ENCODE measurements around the gene STK32B.
A peak's percentile ranks its signal among the peaks of the same experiment; 100 is the strongest.

STK32B gene

DNA sequence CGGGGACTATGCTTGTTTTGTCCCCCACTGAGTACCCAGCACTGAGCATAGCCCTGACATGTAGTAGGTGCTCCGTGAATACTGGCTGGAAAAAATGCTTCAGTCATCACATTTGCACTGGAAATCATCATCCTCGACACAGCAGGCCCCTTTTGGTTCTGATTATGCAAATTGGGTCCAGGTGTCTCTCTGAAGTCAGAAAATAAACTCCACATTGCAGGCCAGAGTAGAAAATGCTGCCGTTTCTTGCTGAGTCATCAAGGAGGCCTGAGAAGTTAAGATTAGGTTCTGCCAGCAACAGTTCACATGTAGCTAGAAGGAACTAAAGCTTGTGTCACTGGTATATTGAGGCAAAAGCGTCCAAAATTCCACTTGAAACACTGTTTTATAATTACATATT is 15.0 kb upstream of the STK32B start:
- no peaks in the 10 kb centered on the region for H3K36me3 Mint-ChIP-seq (ENCODE audit: insufficient read depth)
- DNase-seq, result no peak
- H3K27ac Mint-ChIP-seq, result no peak overlapping the region
- peaks cover 0 to 4% of the 10 kb centered on the region in 2 donors for H3K4me1 Mint-ChIP-seq (ENCODE audit: low read depth in 2 of 2)
- H3K9me3 Mint-ChIP-seq, result no peaks in the 10 kb centered on the region
- no peak overlapping the region for H3K4me3 Mint-ChIP-seq
- H3K27me3 Mint-ChIP-seq, result peaks cover 0 to 18% of the 10 kb centered on the region in 2 donors
- ATAC-seq (replicated peaks), result no peak

DNA sequence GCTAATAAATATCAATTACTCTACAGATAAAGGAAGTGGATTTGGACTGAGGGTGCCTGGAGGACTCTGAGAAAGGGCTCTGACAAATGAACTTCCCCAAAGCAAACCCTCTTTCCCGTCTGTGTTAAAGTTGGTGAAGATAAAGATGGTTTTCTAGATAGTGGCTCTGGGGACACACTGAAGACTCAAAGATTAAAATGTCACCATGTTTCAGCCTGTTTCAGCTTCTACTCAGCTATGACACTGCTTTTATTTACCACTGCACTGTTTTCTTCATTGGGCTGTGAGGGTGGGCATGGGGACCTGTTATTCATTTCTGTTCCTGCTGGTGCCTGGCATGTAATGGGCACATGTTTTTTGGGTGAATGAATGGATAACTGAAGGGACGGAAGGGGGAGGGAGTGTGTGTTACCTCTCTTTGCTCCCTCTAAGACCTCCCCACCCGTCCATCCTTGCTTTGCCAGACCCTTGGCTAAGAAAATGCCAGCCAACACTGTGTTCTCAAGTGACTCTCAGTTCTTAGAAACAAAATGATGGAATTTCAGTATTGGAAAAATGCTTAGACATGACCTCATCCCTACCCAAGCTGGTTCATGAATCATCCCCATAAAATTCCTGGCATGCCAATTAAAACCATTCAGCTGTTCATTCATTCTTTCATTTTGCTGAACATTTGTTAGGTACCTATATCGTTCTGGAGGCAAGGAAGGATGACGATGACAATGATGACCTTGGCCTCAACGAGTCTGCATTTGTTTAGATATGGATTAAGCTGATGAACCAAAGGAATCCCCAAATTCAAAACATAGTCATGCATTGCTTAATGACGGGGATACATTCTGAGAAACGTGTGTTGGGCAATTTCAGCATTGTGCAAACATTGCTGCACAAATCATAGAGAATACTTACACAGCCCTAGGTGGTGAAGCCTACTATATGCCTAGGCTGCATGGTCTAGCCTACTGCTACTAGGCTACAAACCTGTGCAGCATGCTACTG is 13.4 kb upstream of the STK32B start:
- H3K4me1 Mint-ChIP-seq (ENCODE audit: low read depth in 2 of 2), result peaks cover 0 to 4% of the 10 kb centered on the region in 2 donors
- no peaks in the 10 kb centered on the region for H3K9me3 Mint-ChIP-seq
- H3K4me3 Mint-ChIP-seq, result no peak overlapping the region
- DNase-seq (no peak), ATAC-seq (replicated peaks) (no peak)
- H3K27ac Mint-ChIP-seq, result no peak overlapping the region
- H3K36me3 Mint-ChIP-seq (ENCODE audit: insufficient read depth), result no peaks in the 10 kb centered on the region
- H3K27me3 Mint-ChIP-seq, result peaks cover 0 to 18% of the 10 kb centered on the region in 2 donors

DNA sequence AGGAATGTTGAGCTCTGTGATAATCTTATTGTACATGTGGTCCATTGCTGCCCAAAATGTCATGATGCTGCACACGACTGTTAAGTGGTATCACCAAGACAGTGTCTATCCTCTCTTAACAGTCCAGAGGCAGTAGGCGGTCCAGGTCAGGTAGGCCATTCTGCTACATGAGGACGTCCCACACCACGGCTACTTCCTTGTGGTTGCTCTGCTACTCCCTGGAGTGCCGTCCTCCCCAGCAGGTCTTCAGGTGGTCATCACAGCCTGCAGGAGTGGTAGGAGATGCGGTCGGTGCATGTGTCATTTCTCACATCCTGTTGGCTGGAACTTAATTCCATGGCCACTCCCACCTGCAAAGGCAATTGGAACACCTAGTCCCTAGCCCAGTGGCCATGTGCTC is 11.5 kb upstream of the STK32B start:
- DNase-seq (no peak), ATAC-seq (replicated peaks) (no peak)
- Mint-ChIP-seq H3K9me3 (no peaks in the 10 kb centered on the region), H3K27me3 (peaks cover 16 to 27% of the 10 kb centered on the region in 2 donors), H3K36me3 (ENCODE audit: insufficient read depth) (no peaks in the 10 kb centered on the region), H3K4me1 (ENCODE audit: low read depth in 2 of 2) (no peaks in the 10 kb centered on the region), H3K27ac (no peak overlapping the region), H3K4me3 (no peak overlapping the region)

DNA sequence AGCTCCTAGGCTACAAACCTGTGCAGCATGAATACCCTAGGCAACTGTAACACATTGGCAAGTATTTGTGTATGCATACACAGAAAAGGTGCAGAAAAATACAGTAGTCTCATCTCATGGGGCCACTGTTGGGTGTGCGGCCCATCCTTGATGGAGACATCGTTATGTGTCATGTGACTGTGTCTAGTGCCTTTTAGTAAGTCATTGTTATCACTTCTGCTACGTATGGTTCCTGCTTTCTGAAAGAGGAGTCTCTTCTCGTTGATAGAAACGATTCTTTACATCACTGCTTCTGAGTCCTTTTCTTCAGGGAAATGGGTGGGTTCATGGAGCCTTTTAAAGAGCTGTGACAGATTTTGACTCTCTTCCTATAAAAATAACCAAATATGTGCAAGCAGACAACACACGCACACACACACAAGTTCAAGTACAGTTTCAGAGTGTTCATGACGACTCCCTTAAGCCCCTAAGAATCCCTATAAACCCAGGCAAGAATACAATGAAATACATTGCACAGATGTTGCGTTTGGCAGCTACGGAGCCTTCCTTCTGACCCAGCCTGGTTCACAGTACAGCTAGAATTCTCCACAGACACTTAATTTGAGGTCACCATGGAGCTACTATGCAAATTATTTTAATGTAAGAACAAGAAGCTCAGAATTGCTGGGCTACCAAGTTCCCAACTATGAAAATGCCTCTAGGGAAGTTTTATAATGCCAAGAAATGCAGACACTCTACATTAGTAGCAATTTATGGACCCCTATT is 10.2 kb upstream of the STK32B start:
- ATAC-seq (replicated peaks), result no peak
- Mint-ChIP-seq H3K36me3 (ENCODE audit: insufficient read depth) (no peaks in the 10 kb centered on the region), H3K9me3 (no peaks in the 10 kb centered on the region), H3K4me3 (no peak overlapping the region), H3K27me3 (peaks cover 28 to 40% of the 10 kb centered on the region in 2 donors), H3K27ac (no peak overlapping the region), H3K4me1 (ENCODE audit: low read depth in 2 of 2) (peaks cover 0 to 1% of the 10 kb centered on the region in 2 donors)
- DNase-seq, result no peak

DNA sequence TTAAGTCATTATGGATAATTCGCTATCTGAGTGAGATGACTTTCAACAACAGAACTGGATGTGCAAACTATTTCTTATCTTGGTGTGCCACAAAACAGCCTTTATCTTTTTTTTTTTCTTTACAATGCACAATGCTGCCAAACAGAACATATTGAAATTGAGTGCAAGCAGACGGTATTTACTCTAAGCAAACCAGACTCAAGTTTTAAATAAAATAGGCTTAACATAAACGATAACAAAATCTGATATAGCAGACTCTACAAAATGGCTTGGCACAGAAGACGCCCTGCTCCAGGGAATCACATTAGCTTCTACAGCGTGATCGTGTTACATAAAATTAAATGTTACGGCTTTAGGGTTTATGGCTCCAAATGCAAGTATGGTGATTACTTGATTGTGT is 9.6 kb upstream of the STK32B start:
- DNase-seq (no peak), ATAC-seq (replicated peaks) (no peak)
- Mint-ChIP-seq H3K4me1 (ENCODE audit: low read depth in 2 of 2) (peaks cover 0 to 1% of the 10 kb centered on the region in 2 donors), H3K4me3 (no peak overlapping the region), H3K27ac (no peak overlapping the region), H3K36me3 (ENCODE audit: insufficient read depth) (no peaks in the 10 kb centered on the region), H3K9me3 (no peaks in the 10 kb centered on the region), H3K27me3 (peaks cover 33 to 45% of the 10 kb centered on the region in 2 donors)

DNA sequence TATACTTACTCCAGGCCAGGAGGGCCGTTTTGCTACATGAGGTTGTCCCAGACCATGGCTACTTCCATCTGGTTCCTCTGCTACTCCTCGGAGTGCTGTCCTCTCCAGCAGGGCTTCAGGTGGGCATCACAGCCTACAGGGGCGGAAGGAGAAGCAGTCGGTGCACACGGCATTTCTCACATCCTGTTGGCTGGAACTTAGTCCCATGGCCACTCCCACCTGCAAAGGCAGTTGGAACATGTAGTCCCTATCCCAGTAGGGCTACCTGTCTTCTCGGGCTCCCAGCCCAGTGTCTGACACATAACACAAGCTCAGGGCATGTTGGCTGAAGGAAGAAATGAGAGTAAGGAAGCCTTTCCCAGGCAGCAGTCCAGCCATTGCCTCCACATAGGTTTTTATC is 7.7 kb upstream of the STK32B start:
- no peaks in the 10 kb centered on the region for H3K36me3 Mint-ChIP-seq (ENCODE audit: insufficient read depth)
- H3K27ac Mint-ChIP-seq, result no peak overlapping the region
- peaks cover 0 to 1% of the 10 kb centered on the region in 2 donors for H3K4me1 Mint-ChIP-seq (ENCODE audit: low read depth in 2 of 2)
- no peaks in the 10 kb centered on the region for H3K9me3 Mint-ChIP-seq
- DNase-seq, result no peak
- no peak overlapping the region for H3K4me3 Mint-ChIP-seq
- H3K27me3 Mint-ChIP-seq, result peaks cover 44 to 61% of the 10 kb centered on the region in 2 donors
- no peak for ATAC-seq (replicated peaks)

DNA sequence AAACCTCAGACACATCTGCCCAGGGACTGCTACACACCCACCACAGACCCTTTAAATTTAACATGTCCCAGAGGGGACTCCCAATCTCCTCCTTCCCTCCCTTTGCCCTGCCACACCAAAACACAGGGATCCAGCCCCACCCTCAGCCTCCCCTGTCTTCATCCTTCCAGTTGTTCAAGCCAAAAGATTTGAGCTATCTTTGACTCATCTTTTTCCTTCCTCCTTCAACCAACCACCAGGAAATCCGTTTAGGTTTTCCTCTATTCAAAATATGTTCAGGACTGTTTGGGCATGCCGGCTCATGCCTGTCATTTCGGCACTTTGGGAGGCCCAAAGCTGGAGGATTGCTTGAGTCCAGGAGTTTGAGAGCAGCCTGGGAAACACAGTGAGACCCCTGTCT is 6.9 kb upstream of the STK32B start:
- peaks cover 51 to 68% of the 10 kb centered on the region in 2 donors for H3K27me3 Mint-ChIP-seq

DNA sequence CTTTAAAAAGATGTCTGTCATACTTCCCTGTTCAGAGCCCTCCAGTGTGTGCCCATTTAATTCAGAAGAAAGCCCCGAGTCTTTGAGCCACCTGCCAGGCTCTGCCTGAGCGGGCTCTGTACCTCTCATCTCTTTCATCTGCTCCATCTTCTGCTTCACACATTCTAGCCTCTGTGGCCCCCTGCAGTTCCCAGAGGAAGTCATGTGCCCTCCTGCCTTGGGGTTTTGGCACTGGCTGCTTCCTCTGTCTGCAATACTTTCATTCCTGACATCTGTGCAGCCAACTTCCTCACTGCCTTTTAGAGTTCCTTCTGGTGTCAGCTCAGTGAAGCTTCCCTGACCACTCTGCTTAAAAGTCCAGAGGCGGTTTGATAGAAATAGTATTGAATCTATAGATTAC is 6.2 kb upstream of the STK32B start:
- DNase-seq, result no peak
- peaks cover 0 to 1% of the 10 kb centered on the region in 2 donors for H3K4me1 Mint-ChIP-seq (ENCODE audit: low read depth in 2 of 2)
- no peak overlapping the region for H3K27ac Mint-ChIP-seq
- H3K27me3 Mint-ChIP-seq, result peaks cover 55 to 68% of the 10 kb centered on the region in 2 donors
- no peaks in the 10 kb centered on the region for H3K36me3 Mint-ChIP-seq (ENCODE audit: insufficient read depth)
- H3K9me3 Mint-ChIP-seq, result no peaks in the 10 kb centered on the region
- no peak for ATAC-seq (replicated peaks)
- H3K4me3 Mint-ChIP-seq, result no peak overlapping the region

More for the DNA sequence above, 6.9 kb upstream of the STK32B start:
- no peaks in the 10 kb centered on the region for H3K36me3 Mint-ChIP-seq (ENCODE audit: insufficient read depth)
- no peak overlapping the region for H3K27ac Mint-ChIP-seq
- H3K4me1 Mint-ChIP-seq (ENCODE audit: low read depth in 2 of 2), result peaks cover 0 to 1% of the 10 kb centered on the region in 2 donors
- no peaks in the 10 kb centered on the region for H3K9me3 Mint-ChIP-seq
- no peak for ATAC-seq (replicated peaks)
- no peak for DNase-seq
- H3K4me3 Mint-ChIP-seq, result no peak overlapping the region

DNA sequence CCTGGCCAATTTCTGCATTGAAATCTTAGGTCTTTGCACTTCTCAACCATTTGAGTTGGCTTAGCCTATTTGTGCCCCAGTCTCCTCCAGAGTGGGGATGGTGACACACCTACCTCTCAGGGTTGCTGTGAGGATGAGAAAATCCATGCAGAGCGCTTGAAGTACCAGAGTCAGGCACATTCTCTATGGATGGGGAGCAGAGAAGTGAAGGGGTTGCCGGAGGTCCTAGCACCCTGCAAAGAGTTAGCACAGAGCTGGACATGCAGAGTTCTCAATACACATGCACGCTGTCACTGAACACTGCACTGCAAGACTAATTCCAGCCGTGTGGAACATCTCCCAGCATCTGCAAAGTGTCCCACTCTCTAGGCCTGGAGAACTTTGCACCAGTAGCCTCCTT is 2.6 kb upstream of the STK32B start:
- Mint-ChIP-seq H3K36me3 (ENCODE audit: insufficient read depth) (no peaks in the 10 kb centered on the region), H3K27ac (no peak overlapping the region), H3K27me3 (peaks cover 74 to 94% of the 10 kb centered on the region in 2 donors), H3K4me3 (no peak overlapping the region), H3K9me3 (no peaks in the 10 kb centered on the region), H3K4me1 (ENCODE audit: low read depth in 2 of 2) (peaks cover 8 to 10% of the 10 kb centered on the region in 2 donors)
- ATAC-seq (replicated peaks) (no peak), DNase-seq (no peak)

DNA sequence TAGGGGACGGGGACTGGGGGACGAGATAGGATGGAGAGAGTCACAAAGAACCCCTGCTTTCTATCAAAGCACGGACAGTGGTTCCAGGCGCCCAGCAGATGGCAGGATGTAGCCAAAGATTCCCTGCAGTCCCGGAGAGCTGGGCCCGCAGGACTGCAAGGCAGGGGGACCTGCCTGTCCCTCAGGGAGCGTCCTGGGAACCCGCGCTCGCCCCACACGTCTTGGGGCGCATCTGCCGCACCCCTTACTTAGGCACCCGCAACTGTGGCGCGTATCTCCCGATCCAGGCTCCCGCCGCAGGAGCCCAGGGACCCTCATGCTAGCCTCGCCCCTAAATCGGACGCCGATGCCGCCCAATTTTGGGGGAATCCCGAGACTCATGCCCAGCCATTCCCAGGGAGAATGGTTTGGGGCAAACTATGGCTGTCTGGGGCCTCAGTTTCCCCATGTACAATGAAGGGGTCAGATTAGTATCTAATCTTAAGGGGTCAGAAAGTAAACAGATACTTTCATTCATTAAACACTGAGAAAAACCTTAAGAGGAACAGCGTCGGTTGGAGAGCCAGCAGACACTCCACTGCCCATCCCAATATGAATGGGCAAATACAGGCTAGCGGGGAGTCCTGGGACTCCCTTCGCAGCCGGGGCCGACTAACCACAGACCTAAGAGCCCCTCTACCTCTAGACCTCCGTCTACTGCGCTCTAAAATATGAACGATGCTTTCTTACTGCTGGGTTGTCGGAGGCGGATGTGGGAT is 581 bp upstream of the STK32B start:
- ATAC-seq (replicated peaks), result no peak
- DNase-seq, result no peak

DNA sequence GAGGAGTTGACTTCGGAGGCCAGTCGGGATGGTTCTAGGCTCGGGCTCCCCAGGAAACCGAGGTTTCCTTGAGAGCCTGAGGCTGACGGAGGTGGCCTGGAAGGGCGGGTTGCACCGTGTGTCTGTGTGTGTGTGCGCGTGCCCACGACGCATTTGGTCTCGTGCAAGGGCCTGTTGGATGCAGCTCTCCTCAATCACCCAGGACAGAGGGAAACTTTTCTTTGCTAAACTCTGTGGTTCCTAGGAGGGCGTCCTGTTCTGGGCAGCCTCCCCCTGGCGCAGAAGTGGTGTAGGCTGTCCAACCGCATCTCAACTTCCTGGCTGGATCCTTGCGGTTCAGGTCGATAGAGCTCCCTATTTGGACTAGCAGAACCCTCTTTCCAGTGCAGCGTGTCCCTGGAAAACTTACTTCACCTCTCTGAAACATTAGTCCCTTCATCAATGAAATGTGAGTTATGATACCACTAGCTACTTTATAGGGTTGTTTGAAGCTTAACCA is 973 bp downstream of the STK32B start:
- DNase-seq (no peak), ATAC-seq (replicated peaks) (no peak)
- peaks cover 56 to 86% of the 10 kb centered on the region in 2 donors for H3K27me3 Mint-ChIP-seq

More for the DNA sequence above, 581 bp upstream of the STK32B start:
- Mint-ChIP-seq H3K9me3 (no peaks in the 10 kb centered on the region), H3K36me3 (ENCODE audit: insufficient read depth) (no peaks in the 10 kb centered on the region), H3K4me1 (ENCODE audit: low read depth in 2 of 2) (peaks cover 7 to 10% of the 10 kb centered on the region in 2 donors), H3K27ac (no peak overlapping the region), H3K27me3 (peaks cover 68 to 92% of the 10 kb centered on the region in 2 donors), H3K4me3 (peak overlapping the region; percentile 69 to 79)

DNA sequence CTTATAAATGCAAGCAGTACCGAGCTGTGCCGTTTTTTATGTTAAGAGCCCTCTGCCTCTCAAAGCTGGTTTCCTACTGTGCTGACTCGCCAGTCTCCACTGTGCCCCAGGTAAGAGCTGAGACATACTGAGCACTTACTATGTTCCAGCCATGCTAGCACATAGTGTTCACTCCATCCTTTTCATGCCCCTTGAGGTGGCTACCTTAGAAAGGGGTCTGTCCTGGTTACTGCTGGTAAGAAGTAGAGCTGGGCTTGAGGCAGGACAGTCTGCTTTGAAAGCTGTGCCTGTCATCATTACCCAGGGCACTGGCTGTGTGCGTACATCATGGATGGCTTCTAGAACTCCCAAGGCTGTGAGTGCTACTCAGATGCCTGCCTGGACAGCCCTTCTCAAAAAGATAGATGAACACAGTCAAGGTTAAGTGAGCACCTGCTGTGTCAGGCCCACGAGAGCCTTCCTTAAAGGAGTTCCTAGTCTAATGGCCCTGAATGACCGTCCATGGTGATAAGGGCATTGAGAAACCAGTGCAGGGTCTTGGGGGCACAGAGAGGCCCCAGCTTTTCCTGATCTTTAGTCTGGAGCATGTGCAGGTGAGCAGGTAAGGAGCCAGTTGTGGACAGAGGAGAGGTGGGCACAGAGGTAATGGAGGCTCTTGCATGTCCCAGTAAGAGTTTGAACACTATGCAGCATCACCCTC is 1.6 kb downstream of the STK32B start:
- DNase-seq, result no peak
- H3K4me3 Mint-ChIP-seq, result peak overlapping the region in 1 of 2 donors; percentile 51
- peaks cover 51 to 80% of the 10 kb centered on the region in 2 donors for H3K27me3 Mint-ChIP-seq
- H3K9me3 Mint-ChIP-seq, result peaks cover 0 to 2% of the 10 kb centered on the region in 2 donors
- peaks cover 7 to 10% of the 10 kb centered on the region in 2 donors for H3K4me1 Mint-ChIP-seq (ENCODE audit: low read depth in 2 of 2)
- no peak for ATAC-seq (replicated peaks)
- no peaks in the 10 kb centered on the region for H3K36me3 Mint-ChIP-seq (ENCODE audit: insufficient read depth)
- H3K27ac Mint-ChIP-seq, result no peak overlapping the region

More for the DNA sequence above, 973 bp downstream of the STK32B start:
- Mint-ChIP-seq H3K4me3 (peak overlapping the region; percentile 31 to 51), H3K36me3 (ENCODE audit: insufficient read depth) (no peaks in the 10 kb centered on the region), H3K27ac (no peak overlapping the region), H3K9me3 (peaks cover 0 to 2% of the 10 kb centered on the region in 2 donors), H3K4me1 (ENCODE audit: low read depth in 2 of 2) (peaks cover 7 to 10% of the 10 kb centered on the region in 2 donors)
